GM12878 (cell line): ENCODE measurements around the gene MFSD6. TPM values are rescaled to one million over a fixed set of nuclear protein-coding genes. Genes with fewer than 3 reads are reported as not detected.

Experiments
- BHLHE40 ChIP-seq, 2 experiments: fragments of 450-650 bp in 1 of 2; IDR thresholded peaks; 2 replicates each; pipeline ENCODE4 v1.6.1; 2011 to 2017; ENCODE audit warnings: low read depth in 2 of 2, borderline replicate concordance in 1 of 2, improper control_type of control experiment in 1 of 2, low read length in 1 of 2, mild to moderate bottlenecking in 1 of 2
- CBFB ChIP-seq: IDR thresholded peaks from 2 replicates; pipeline ENCODE4 v1.6.1; 2016; ENCODE audit warnings: antibody characterized with exemption, low read depth
- CHD1 ChIP-seq: IDR thresholded peaks from 2 replicates; pipeline ENCODE4 v1.6.1; 2012; ENCODE audit warnings: low read depth, low read length, improper control_type of control experiment
- EP300 ChIP-seq, 2 experiments: fragments of 150-350 bp in 1 of 2; IDR thresholded peaks; 2 replicates each; pipeline ENCODE4 v1.6.1; 2011 to 2012; ENCODE audit warnings: low read depth in 2 of 2, low read length in 2 of 2, borderline replicate concordance in 1 of 2, improper control_type of control experiment in 1 of 2, inconsistent platforms in 1 of 2; ENCODE audit not compliant: control insufficient read depth in 1 of 2
- MTA2 ChIP-seq: fragments of 450-650 bp; IDR thresholded peaks from 2 replicates; pipeline ENCODE4 v1.6.1; 2016; ENCODE audit warnings: low read depth, mild to moderate bottlenecking, moderate library complexity
- ZSCAN29 ChIP-seq: fragments of 450-650 bp; IDR thresholded peaks from 2 replicates; pipeline ENCODE4 v1.6.1; 2017; ENCODE audit warnings: mild to moderate bottlenecking, moderate library complexity
- polyA plus RNA-seq, 11 experiments: library from polyadenylated mRNA; depleted of rRNA in 4 of 11; unstranded in 6 of 11; stranded (reverse) in 5 of 11; fragments of >200 nt; fragmentation: Nextera tagmentation in 4 of 11; fragmentation: Illumina TruSeq in 1 of 11; extraction: Ambion mirVana in 4 of 11; extraction: Trizol in 1 of 11; gene quantifications; 1 replicate in 1 of 11; 2 replicates in 10 of 11; pipeline versions ENCODE4 v1.2.1 to v1.2.3, GENCODE V29; 2011 to 2016; ENCODE audit warnings: inconsistent platforms in 2 of 11, missing spikeins in 2 of 11, low read depth in 1 of 11
- total RNA-seq, 4 experiments: library from RNA; depleted of rRNA in 3 of 4; stranded (reverse); fragments of >200 nt in 3 of 4; fragmentation: Illumina TruSeq in 1 of 4; extraction: Trizol in 1 of 4; gene quantifications; 2 replicates each; pipeline versions ENCODE4 v1.2.1 to v1.2.3, GENCODE V29; 2013 to 2021
- TF ChIP-seq, protein P1 (sequence below): fragments of 450-650 bp; IDR thresholded peaks from 2 replicates; pipeline ENCODE4 v1.6.1; 2017; ENCODE audit warnings: borderline replicate concordance
- TF ChIP-seq, protein P2 (sequence below): fragments of 450-650 bp; IDR thresholded peaks from 2 replicates; pipeline ENCODE4 v1.6.1; 2017; ENCODE audit warnings: mild to moderate bottlenecking, low read depth, inconsistent platforms; ENCODE audit not compliant: poor library complexity, severe bottlenecking
- TF ChIP-seq, protein P3 (sequence below): fragments of 450-650 bp; IDR thresholded peaks from 2 replicates; pipeline ENCODE4 v1.6.1; 2017; ENCODE audit warnings: mild to moderate bottlenecking, moderate library complexity

MFSD6 gene
- total and polyA plus RNA-seq, 10 of the 15 experiments (the other 5 are each of a cell fraction or from before 2014, with no cell fraction given), result 6.7 to 42.6 (median 24.2) TPM

DNA sequence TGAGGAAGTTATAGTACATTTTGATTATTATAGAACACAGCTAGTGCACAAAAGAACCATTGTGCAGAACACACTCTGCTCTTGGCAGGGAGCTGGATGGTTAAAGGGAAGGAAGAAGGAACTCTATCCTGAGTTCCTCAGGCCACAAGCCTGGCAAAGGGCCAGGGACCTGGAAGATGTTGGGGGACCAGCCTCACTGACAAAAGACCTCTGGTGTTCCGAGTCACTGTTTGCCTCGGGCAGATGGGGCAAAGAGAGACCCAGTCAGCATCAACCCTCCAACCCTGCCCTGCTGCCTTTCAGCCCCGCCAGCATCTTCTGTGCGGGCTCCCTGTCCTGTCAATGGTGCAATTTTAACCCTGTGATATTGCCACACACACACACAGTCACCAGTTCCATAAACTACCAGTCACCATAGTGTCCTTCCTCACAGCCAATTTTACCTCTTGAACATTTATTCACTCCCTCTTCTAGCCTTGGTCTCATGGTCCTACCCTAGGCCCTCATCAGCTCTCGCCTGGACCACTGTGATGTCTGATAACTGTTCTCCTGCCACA is 104.5 kb downstream of the MFSD6 start (continued):
- TF ChIP-seq, protein P1, sequence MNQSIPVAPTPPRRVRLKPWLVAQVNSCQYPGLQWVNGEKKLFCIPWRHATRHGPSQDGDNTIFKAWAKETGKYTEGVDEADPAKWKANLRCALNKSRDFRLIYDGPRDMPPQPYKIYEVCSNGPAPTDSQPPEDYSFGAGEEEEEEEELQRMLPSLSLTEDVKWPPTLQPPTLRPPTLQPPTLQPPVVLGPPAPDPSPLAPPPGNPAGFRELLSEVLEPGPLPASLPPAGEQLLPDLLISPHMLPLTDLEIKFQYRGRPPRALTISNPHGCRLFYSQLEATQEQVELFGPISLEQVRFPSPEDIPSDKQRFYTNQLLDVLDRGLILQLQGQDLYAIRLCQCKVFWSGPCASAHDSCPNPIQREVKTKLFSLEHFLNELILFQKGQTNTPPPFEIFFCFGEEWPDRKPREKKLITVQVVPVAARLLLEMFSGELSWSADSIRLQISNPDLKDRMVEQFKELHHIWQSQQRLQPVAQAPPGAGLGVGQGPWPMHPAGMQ, result no peak
- TF ChIP-seq EP300 (IDR thresholded peaks at IDR 0.05; ENCODE audit: borderline replicate concordance in 1 of 2, control insufficient read depth in 1 of 2, low read depth in 2 of 2, low read length in 2 of 2), result no peak
- no peak for TF ChIP-seq MTA2
- TF ChIP-seq CBFB, result no peak
- TF ChIP-seq CHD1, result no peak
- TF ChIP-seq BHLHE40 (IDR thresholded peaks at IDR 0.05; ENCODE audit: borderline replicate concordance in 1 of 2, low read depth in 2 of 2, low read length in 1 of 2), result no peak
- TF ChIP-seq, protein P2, sequence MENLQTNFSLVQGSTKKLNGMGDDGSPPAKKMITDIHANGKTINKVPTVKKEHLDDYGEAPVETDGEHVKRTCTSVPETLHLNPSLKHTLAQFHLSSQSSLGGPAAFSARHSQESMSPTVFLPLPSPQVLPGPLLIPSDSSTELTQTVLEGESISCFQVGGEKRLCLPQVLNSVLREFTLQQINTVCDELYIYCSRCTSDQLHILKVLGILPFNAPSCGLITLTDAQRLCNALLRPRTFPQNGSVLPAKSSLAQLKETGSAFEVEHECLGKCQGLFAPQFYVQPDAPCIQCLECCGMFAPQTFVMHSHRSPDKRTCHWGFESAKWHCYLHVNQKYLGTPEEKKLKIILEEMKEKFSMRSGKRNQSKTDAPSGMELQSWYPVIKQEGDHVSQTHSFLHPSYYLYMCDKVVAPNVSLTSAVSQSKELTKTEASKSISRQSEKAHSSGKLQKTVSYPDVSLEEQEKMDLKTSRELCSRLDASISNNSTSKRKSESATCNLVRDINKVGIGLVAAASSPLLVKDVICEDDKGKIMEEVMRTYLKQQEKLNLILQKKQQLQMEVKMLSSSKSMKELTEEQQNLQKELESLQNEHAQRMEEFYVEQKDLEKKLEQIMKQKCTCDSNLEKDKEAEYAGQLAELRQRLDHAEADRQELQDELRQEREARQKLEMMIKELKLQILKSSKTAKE, result no peak
- TF ChIP-seq ZSCAN29, result no peak
- TF ChIP-seq, protein P3, sequence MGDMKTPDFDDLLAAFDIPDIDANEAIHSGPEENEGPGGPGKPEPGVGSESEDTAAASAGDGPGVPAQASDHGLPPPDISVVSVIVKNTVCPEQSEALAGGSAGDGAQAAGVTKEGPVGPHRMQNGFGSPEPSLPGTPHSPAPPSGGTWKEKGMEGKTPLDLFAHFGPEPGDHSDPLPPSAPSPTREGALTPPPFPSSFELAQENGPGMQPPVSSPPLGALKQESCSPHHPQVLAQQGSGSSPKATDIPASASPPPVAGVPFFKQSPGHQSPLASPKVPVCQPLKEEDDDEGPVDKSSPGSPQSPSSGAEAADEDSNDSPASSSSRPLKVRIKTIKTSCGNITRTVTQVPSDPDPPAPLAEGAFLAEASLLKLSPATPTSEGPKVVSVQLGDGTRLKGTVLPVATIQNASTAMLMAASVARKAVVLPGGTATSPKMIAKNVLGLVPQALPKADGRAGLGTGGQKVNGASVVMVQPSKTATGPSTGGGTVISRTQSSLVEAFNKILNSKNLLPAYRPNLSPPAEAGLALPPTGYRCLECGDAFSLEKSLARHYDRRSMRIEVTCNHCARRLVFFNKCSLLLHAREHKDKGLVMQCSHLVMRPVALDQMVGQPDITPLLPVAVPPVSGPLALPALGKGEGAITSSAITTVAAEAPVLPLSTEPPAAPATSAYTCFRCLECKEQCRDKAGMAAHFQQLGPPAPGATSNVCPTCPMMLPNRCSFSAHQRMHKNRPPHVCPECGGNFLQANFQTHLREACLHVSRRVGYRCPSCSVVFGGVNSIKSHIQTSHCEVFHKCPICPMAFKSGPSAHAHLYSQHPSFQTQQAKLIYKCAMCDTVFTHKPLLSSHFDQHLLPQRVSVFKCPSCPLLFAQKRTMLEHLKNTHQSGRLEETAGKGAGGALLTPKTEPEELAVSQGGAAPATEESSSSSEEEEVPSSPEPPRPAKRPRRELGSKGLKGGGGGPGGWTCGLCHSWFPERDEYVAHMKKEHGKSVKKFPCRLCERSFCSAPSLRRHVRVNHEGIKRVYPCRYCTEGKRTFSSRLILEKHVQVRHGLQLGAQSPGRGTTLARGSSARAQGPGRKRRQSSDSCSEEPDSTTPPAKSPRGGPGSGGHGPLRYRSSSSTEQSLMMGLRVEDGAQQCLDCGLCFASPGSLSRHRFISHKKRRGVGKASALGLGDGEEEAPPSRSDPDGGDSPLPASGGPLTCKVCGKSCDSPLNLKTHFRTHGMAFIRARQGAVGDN, result no peak
